GM21447 (cell line): ENCODE data around the gene FUT4.
A peak's percentile ranks its signal among the peaks of the same experiment; 100 is the strongest.
"Not testable (repeated sequence)": the region's sequence is repeated elsewhere in the genome, so short reads cannot be mapped to it uniquely, and the experiment has no call there.

ENCODE experiments used
- ATAC-seq: cut with Tn5 transposase; IDR thresholded peaks from one replicate; pipeline ENCODE4 v1.9.1; 2021; ENCODE audit not compliant: unreplicated experiment

The FUT4 gene

GRCh38 chr11:94543695-94544645, at the start of gene FUT4:
Gene FUT4, plus strand, starts transcription at chr11:94543921. Its CDS starts 213 bp downstream, at chr11:94544134.
- ATAC-seq = peak; percentile 78

- ATAC-seq = peak; percentile 46
Observed at GRCh38 chr11:94494126-94494680, 49.5 kb upstream of the FUT4 start.

- no peak for ATAC-seq
Observed at GRCh38 chr11:94500181-94500580, 43.5 kb upstream of the FUT4 start.

GRCh38 chr11:94501522-94501921, 42.2 kb upstream of the FUT4 start:
- ATAC-seq = no peak

- ATAC-seq = no peak
Observed at GRCh38 chr11:94504689-94505293, 38.9 kb upstream of the FUT4 start.

GRCh38 chr11:94506513-94506912, 37.2 kb upstream of the FUT4 start:
- ATAC-seq = not testable (repeated sequence)

- no peak for ATAC-seq
Observed at GRCh38 chr11:94507485-94507884, 36.2 kb upstream of the FUT4 start.

- ATAC-seq = peak; percentile 74
Observed at GRCh38 chr11:94511932-94512781, 31.6 kb upstream of the FUT4 start, which contains the start of gene C11orf97. Gene C11orf97, plus strand, starts transcription at chr11:94512461. Its CDS starts 68 bp downstream, at chr11:94512529.

- peak; percentile 41 for ATAC-seq
Observed at GRCh38 chr11:94513091-94513490, 30.6 kb upstream of the FUT4 start.

GRCh38 chr11:94515398-94515797, 28.3 kb upstream of the FUT4 start:
- no peak for ATAC-seq

GRCh38 chr11:94516725-94517124, 27.0 kb upstream of the FUT4 start:
- no peak for ATAC-seq

GRCh38 chr11:94518300-94518699, 25.4 kb upstream of the FUT4 start:
- no peak for ATAC-seq

GRCh38 chr11:94519478-94520084, 24.1 kb upstream of the FUT4 start:
- peak; percentile 58 for ATAC-seq

GRCh38 chr11:94521684-94522083, 22.0 kb upstream of the FUT4 start:
- peak; percentile 53 for ATAC-seq

GRCh38 chr11:94524341-94524740, 19.4 kb upstream of the FUT4 start:
- ATAC-seq = no peak

GRCh38 chr11:94525546-94526324, 18.0 kb upstream of the FUT4 start:
- ATAC-seq = no peak

GRCh38 chr11:94526645-94527438, 16.9 kb upstream of the FUT4 start:
- ATAC-seq = no peak

- ATAC-seq = no peak
Observed at GRCh38 chr11:94528551-94528950, 15.2 kb upstream of the FUT4 start.

GRCh38 chr11:94532211-94532610, 11.5 kb upstream of the FUT4 start:
- no peak for ATAC-seq
